GM12878 (cell line): ENCODE measurements around the gene MAN1B1. TPM values are rescaled to one million over a fixed set of nuclear protein-coding genes. Genes with fewer than 3 reads are reported as not detected.

Experiments
- ATAC-seq: fragments of 200-7000 bp; cut with Tn5 transposase; 3 replicates; pipeline ENCODE4 v1.9.1; 2020; ENCODE audit warnings: mild to moderate bottlenecking, moderate library complexity
- BruUV-seq: library from RNA; stranded (reverse); fragments of 400-500 nt; replicated peaks from 2 replicates; lab custom pipeline; 2021; lab: Mats Ljungman, UMichigan
- CTCF ChIA-PET: fragments of 300-600 bp; sonication (Branson Sonifier 250); formaldehyde crosslinking; extraction: SDS; loops from one replicate; lab custom pipeline; 2021; ENCODE audit warnings: inconsistent platforms; lab: Yijun Ruan, JAX
- POLR2A ChIA-PET: fragments of 350-600 bp; formaldehyde crosslinking; extraction: SDS; loops from one replicate; lab custom pipeline; 2021; ENCODE audit warnings: inconsistent platforms; lab: Charles Lee
- RAD21 ChIA-PET: fragments of 300-600 bp; sonication (Branson Sonifier 250); formaldehyde crosslinking; loops from one replicate; lab custom pipeline; 2023; ENCODE audit warnings: antibody characterized with exemption; ENCODE audit not compliant: unreplicated experiment; lab: Charles Lee
- SMC1A ChIA-PET: fragments of 300-600 bp; sonication (Branson Sonifier 250); formaldehyde crosslinking; loops from one replicate; lab custom pipeline; 2023; ENCODE audit not compliant: unreplicated experiment, uncharacterized antibody; lab: Charles Lee
- DNase-seq: peaks from one replicate; pipeline ENCODE4 v3.0.0-alpha.2; 2011; ENCODE audit warnings: low read depth, low spot score
- FAIRE-seq: peaks from 3 replicates; lab custom pipeline; 2011; peaks lifted over from hg19 to GRCh38; lab: Jason Lieb, UNC
- H2AFZ ChIP-seq: 2 replicates; pipeline ENCODE4 v1.6.0; 2011; ENCODE audit warnings: low read depth, low read length, control low read depth; ENCODE audit not compliant: control insufficient read depth
- H3K27ac ChIP-seq: 2 replicates; pipeline ENCODE4 v1.5.1; 2011; ENCODE audit warnings: control low read depth; ENCODE audit not compliant: control insufficient read depth, insufficient read depth
- H3K27me3 ChIP-seq, 2 experiments: replicated peaks in 1 of 2; 2 replicates each; pipeline versions ENCODE4 v1.6.0 to v1.6.1; 2011; ENCODE audit warnings: low read length in 1 of 2; ENCODE audit not compliant: control insufficient read depth in 2 of 2, insufficient read depth in 2 of 2
- H3K36me3 ChIP-seq, 2 experiments: 2 replicates each; pipeline ENCODE4 v1.5.1; 2011; ENCODE audit warnings: low read length in 1 of 2; ENCODE audit not compliant: control insufficient read depth in 2 of 2, insufficient read depth in 2 of 2
- H3K4me1 ChIP-seq: 2 replicates; pipeline ENCODE4 v1.6.1; 2011; ENCODE audit warnings: mild to moderate bottlenecking, low read length, moderate library complexity, mixed read lengths; ENCODE audit not compliant: control insufficient read depth, insufficient read depth
- H3K4me2 ChIP-seq: 2 replicates; pipeline ENCODE4 v1.6.0; 2011; ENCODE audit warnings: control low read depth; ENCODE audit not compliant: control insufficient read depth, insufficient read depth
- H3K4me3 ChIP-seq: fragments of 200-600 bp; sonication (generic); 2 replicates; pipeline ENCODE4 v1.5.1; 2016
- H3K79me2 ChIP-seq: 2 replicates; pipeline ENCODE4 v1.6.0; 2011; ENCODE audit warnings: low read length; ENCODE audit not compliant: control insufficient read depth, insufficient read depth
- H3K9ac ChIP-seq: 2 replicates; pipeline ENCODE4 v1.8.0; 2011; ENCODE audit warnings: low read length, control low read depth, mixed read lengths; ENCODE audit not compliant: control insufficient read depth, insufficient read depth
- H3K9me3 ChIP-seq: replicated peaks from 3 replicates; pipeline ENCODE4 v1.5.1; 2011; ENCODE audit warnings: mild to moderate bottlenecking, low read length; ENCODE audit not compliant: control insufficient read depth, insufficient read depth
- H4K20me1 ChIP-seq: 2 replicates; pipeline ENCODE4 v1.6.0; 2011; ENCODE audit not compliant: control insufficient read depth, insufficient read depth
- BHLHE40 ChIP-seq, 2 experiments: fragments of 450-650 bp in 1 of 2; IDR thresholded peaks; 2 replicates each; pipeline ENCODE4 v1.6.1; 2011 to 2017; ENCODE audit warnings: low read depth in 2 of 2, borderline replicate concordance in 1 of 2, improper control_type of control experiment in 1 of 2, low read length in 1 of 2, mild to moderate bottlenecking in 1 of 2
- SIX5 ChIP-seq: IDR thresholded peaks from 2 replicates; pipeline ENCODE4 v1.6.1; 2011; ENCODE audit warnings: mild to moderate bottlenecking, low read depth, low read length, moderate library complexity; ENCODE audit not compliant: severe bottlenecking
- WGBS: methylation state at CpG from one replicate; pipeline ENCODE4 v1.1.6; 2016; ENCODE audit warnings: low lambda C conversion rate; ENCODE audit not compliant: insufficient replicate concordance, insufficient coverage; ENCODE audit errors: missing lambda C conversion rate; 5-methylcytosine and 5-hydroxymethylcytosine counted together
- in situ Hi-C: fragments of 300-500 bp; cut with MboI; formaldehyde crosslinking; loops from 9 replicates; pipeline ENCODE4 v1.14.3; 2018; ENCODE audit warnings: mixed read lengths
- intact Hi-C: fragments of 100-400 bp; cut with micrococcal nuclease; formaldehyde crosslinking; loops from one replicate; pipeline ENCODE4 v1.14.2; 2022; ENCODE audit not compliant: unreplicated experiment
- polyA plus RNA-seq, 11 experiments: library from polyadenylated mRNA; depleted of rRNA in 4 of 11; unstranded in 6 of 11; stranded (reverse) in 5 of 11; fragments of >200 nt; fragmentation: Nextera tagmentation in 4 of 11; fragmentation: Illumina TruSeq in 1 of 11; extraction: Ambion mirVana in 4 of 11; extraction: Trizol in 1 of 11; gene quantifications; 1 replicate in 1 of 11; 2 replicates in 10 of 11; pipeline versions ENCODE4 v1.2.1 to v1.2.3, GENCODE V29; 2011 to 2016; ENCODE audit warnings: inconsistent platforms in 2 of 11, missing spikeins in 2 of 11, low read depth in 1 of 11
- total RNA-seq, 4 experiments: library from RNA; depleted of rRNA in 3 of 4; stranded (reverse); fragments of >200 nt in 3 of 4; fragmentation: Illumina TruSeq in 1 of 4; extraction: Trizol in 1 of 4; gene quantifications; 2 replicates each; pipeline versions ENCODE4 v1.2.1 to v1.2.3, GENCODE V29; 2013 to 2021
- TF ChIP-seq, protein P1 (sequence below): fragments of 450-650 bp; conservative IDR thresholded peaks from 2 replicates; pipeline ENCODE4 v1.6.1; 2017; ENCODE audit warnings: mild to moderate bottlenecking, moderate library complexity

MAN1B1 gene
- total and polyA plus RNA-seq, 10 of the 15 experiments (the other 5 are each of a cell fraction or from before 2014, with no cell fraction given): 0.71 to 34.1 (median 22.7) TPM

- Histone ChIP-seq H3K9me3 (no peaks in the 10 kb centered on the region), H2AFZ (no peak within 1 kb of the TSS), H3K27me3 (peaks cover 10 to 16% of the 10 kb centered on the region in 2 experiments; a peak in 3 of 4 replicates)
- CTCF ChIA-PET: no interaction called here
- no peak for FAIRE-seq
- TF ChIP-seq BHLHE40 (IDR thresholded peaks at IDR 0.05; ENCODE audit: borderline replicate concordance in 1 of 2, low read depth in 2 of 2, low read length in 1 of 2): peak in 1 of 2 experiments; percentile 9; a peak in 1 of 4 replicates
- TF ChIP-seq, protein P1, sequence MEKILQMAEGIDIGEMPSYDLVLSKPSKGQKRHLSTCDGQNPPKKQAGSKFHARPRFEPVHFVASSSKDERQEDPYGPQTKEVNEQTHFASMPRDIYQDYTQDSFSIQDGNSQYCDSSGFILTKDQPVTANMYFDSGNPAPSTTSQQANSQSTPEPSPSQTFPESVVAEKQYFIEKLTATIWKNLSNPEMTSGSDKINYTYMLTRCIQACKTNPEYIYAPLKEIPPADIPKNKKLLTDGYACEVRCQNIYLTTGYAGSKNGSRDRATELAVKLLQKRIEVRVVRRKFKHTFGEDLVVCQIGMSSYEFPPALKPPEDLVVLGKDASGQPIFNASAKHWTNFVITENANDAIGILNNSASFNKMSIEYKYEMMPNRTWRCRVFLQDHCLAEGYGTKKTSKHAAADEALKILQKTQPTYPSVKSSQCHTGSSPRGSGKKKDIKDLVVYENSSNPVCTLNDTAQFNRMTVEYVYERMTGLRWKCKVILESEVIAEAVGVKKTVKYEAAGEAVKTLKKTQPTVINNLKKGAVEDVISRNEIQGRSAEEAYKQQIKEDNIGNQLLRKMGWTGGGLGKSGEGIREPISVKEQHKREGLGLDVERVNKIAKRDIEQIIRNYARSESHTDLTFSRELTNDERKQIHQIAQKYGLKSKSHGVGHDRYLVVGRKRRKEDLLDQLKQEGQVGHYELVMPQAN: no peak
- no peak for TF ChIP-seq SIX5
- TF ChIP-seq, all 136 proteins: peak for 1
- ATAC-seq (peak; percentile 45; the same call in 2 of the 3 replicates), DNase-seq (no peak)
- Histone ChIP-seq H3K4me2 (peak within 1 kb of the TSS; percentile 13; the same call in 1 of the 2 replicates), H3K36me3 (no peaks in the 10 kb centered on the region), H3K4me3 (no peak within 1 kb of the TSS), H4K20me1 (no peaks in the 10 kb centered on the region), H3K79me2 (no peaks in the 10 kb centered on the region), H3K27ac (no peak within 1 kb of the TSS), H3K4me1 (no peaks in the 10 kb centered on the region), H3K9ac (no peak within 1 kb of the TSS)
- 52% methylated on average over 40 of the region's 90 CpGs for WGBS
- POLR2A ChIA-PET: no interaction called here
- in situ Hi-C loops: no loop called here
- SMC1A ChIA-PET: no interaction called here
- RAD21 ChIA-PET: no interaction called here
- BruUV-seq: no TSS peak
- intact Hi-C loops: no loop called here
These were observed 32.5 kb upstream of the MAN1B1 start, which contains the start of gene ENTPD2 for GRCh38 chr9:137053944-137054931. TSS of gene ENTPD2 (minus strand) at chr9:137054061. CDS start at chr9:137053997, 64 bp downstream.
